Right renal pelvis (tissue), 4 donors: ENCODE data around the gene UBE2I. TPM values are rescaled to one million over a fixed set of nuclear protein-coding genes. Genes with fewer than 3 reads are reported as not detected.

ENCODE experiments used
- DNase-seq, 4 donors: peaks; one replicate each; pipeline ENCODE4 v3.0.0-alpha.2; 2013; ENCODE audit warnings: low read depth in 4 of 4, low spot score in 3 of 4, missing footprints in 1 of 4
- polyA plus RNA-seq, 4 donors: library from polyadenylated mRNA; unstranded; fragments of 120-200 nt; gene quantifications; one replicate each; pipeline ENCODE4 v1.2.1, GENCODE V29; 2013; ENCODE audit not compliant: insufficient read length in 4 of 4

UBE2I gene
- polyA plus RNA-seq, 4 donors = 169 to 186 (median 176) TPM

DNA sequence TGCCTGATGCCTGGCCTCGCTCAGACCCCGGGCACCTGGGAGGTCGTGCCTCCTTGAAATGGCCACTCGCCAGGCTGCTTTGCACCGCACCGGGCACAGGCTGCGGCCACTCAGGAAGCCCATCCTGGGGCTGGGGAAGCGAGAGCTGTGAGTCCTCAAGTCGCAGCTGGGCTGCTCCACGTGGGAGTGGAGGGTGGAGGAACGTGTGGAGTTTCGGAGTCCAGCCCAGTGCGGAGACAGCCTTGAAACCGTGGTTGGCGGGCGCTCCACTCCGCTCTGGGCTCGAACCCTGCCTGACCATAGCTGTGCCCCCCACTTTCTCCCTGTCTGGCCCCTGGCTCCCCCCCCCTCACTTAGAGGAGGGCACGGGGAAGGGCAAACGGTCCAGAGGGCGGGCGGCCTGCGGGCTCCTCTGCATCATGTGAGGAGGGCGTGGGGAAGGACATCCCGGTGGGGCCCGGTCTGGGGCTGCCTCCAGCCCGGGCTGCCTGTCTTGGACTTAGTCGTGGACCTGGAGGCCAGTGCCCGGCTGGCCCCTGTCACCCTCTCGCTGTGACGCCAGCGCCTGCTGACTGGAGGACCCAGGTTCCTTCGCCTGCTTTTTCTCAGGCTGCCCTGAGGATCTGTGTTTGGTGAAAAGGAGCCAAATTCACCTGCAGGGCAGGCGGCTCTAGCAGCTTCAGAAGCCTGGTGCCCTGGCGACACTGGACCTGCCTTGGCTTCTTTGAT is 2.5 kb downstream of the UBE2I start:
- DNase-seq = no peak

DNA sequence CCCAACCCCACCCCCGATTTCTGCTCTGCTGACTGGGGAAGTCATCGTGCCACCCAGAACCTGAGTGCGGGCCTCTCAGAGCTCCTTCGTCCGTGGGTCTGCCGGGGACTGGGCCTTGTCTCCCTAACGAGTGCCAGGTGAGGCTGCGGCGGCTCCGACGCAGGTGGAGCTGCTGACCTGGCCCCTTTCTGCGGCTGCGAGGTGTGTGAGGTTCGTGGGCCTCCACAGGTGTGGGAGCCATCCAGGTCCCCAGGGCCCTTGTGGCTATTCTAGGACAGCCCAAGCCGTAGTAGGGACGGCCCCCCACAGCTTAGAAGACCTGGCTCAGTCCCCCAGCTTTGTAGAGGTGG is 3.0 kb downstream of the UBE2I start:
- no peak for DNase-seq

DNA sequence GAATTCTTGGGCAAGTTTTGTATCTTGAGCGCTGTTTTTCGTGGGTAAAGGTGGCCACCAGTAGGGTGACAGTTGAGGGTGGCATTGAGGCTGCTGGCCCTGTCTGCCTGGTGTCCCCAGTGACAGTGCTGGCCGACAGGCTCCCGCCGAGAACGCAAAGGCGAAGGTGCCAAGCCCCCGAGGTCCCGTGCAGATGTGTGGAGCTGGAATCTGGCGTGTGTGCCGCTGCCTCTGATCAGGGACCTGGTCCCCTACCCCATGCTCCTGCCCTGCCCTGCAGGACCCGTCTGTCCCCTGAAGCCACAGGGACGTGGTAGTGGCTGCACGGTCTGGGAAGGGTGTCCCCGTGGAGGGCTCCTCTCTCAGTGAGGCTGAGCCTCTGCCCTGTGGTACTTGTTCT is 3.5 kb downstream of the UBE2I start:
- DNase-seq = no peak

GRCh38 chr16:1313721-1314369 is 4.4 kb downstream of the UBE2I start:
- no peak for DNase-seq

DNA sequence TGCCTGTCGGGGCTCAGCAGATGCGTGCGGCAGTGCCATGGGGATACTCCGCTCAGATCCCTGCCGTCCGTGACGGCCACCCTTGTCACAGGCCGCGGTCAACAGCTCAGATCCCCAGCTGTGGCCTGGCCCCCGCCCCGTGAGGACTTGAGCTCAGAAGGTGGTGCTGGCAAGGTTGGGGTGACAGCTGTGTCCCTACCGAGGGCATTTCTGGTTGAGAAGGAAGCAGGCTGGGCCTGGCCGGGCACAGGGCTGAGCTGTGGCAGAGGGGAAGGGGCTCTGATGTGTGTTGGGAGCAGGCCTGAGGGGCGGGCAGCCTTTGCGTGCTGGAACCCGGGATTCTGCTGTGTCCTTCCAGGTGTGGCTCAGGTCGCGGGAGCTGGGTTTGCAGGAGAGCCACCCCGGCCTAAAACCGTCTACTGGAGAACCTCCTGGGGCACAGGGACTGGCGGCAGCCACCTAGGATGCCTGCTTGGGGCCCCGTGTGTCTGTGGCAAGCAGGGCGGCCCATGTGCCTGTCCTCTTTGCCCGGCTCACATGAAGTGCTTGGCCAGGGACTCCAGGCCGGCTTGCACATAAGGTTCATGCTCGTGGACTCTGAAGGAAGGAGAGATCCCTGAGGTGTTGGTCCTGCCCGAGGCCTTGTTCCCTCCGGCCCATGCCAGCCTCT is 5.1 kb downstream of the UBE2I start:
- no peak for DNase-seq

DNA sequence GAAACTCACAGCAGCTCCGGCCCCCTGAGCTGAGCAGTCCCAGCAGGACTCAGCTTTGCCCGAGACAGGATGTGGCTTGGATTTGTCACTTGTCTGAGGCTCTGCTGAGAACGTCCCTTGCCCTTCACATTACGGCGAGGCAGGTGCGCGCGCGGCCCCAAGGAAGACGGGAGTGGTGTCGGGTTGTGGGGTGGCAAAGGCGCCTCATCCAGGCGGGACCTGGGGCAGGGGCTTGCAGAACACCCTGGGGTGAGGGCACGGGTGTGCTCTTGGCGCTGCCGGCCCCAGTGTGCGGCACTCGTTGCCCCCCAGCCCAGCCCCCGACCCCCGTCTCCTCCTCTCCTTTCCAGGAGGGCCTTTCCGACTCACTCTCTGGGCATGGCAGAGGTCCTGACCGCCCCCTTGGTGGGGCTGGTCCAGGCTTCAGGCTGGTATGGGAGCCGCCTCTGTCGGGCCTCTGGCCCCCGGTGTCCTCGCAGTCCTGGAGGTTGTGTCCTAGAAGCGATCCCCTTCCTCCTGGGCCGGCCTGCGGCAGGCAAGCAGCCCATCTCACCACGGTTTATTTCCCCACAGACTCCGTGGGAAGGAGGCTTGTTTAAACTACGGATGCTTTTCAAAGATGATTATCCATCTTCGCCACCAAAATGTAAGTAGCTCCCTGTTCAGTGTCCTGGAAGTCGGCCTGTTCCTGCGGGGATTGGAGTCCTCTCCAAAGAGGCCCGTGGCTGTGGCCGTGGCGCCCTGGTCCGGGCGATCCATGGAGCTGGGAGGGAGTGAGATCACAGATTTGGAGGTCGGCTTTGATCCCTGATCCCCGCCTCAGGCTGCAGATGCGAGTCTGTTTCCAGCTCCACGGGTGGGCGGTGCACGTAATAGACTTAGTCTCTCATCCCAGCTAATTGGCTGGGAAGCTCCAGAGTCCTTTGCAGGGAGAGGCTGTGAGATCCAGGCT is 5.9 kb downstream of the UBE2I start:
- no peak for DNase-seq

DNA sequence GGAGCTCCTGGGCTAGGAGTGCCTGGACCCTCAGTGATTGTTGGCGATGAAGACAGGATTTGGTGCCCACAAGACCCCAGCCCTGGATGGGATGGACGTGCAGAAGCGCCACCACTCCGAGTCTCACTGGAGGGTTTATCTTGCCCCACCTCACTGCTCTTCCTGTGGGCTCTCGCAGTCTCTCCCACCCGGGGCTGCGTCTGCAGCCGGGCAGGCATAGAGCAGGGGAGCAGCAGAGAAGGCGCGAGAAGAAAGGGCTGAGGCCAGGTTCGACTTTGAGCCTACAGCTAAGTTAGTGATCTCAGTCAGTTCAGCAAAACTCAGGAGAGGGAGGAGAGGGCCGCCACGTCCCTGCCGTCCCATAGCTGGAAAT is 6.6 kb downstream of the UBE2I start:
- DNase-seq = no peak

DNA sequence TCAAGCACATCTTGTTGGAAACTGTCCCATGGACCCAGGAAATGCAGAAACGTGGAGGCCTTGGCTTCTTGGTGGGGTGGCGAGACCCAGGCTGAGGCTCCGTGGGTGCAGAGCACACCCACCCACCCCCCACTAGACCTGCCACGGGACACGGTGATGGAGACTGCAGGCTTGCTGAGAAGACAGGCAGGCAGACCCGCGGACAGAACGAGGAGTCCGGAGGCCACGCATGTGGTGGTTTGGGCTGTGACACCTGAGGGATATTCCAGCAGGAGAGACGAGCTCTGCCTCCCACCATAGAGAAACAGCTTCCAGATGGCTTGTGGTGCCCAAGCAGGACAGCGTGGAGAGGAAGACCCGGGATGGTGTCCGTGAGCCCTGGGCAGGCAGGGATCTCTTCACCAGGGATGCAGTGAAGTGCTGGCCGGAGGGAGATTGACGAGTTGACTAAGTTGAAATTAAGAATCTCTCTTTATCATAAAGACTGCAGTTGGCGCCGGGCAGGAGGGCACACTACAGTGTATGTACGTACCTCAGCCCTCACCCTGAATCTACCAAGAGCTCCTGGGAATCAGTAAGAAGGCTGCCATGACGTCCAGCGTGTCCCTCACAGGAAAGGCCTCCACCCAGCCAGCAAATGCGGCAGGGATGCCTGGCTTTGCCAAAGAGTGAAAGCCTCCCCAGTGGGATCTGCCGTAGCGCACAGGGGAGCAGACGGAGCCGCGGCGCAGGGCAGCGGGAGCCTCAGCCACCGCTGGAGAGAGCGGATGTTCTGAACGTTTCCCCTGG is 8.2 kb downstream of the UBE2I start:
- DNase-seq = no peak

DNA sequence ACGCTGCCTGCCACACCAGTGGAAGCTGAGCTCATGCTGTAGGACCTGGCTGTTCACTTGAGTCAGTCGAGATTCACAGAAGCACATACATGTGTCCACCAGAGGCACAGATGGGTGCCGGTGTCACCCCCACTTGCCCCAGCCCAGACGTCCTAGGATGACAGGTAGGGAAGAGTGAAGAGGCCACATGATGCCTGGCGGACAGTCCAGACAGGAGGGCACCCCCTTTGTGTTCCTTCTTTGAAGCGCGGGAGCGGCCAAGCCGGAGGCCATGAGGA is 8.8 kb downstream of the UBE2I start:
- no peak for DNase-seq

GRCh38 chr16:1319041-1319440 is 9.6 kb downstream of the UBE2I start:
- DNase-seq = no peak

DNA sequence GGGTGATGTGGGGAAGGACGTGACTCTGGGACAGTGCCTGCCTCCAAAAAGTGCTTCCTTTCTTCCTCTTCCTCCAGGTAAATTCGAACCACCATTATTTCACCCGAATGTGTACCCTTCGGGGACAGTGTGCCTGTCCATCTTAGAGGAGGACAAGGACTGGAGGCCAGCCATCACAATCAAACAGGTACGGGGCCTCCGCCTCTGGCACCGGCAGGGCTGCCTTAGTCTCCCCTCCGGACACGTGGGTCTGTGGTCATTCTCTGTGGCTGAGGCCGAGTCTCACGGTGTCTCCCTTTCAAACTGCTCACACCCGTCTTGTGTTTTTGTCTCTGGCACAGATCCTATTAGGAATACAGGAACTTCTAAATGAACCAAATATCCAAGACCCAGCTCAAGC is 10.7 kb downstream of the UBE2I start:
- no peak for DNase-seq

GRCh38 chr16:1320658-1321240 is 11.3 kb downstream of the UBE2I start:
- no peak for DNase-seq

- DNase-seq = no peak
These were observed 13.0 kb downstream of the UBE2I start for GRCh38 chr16:1322407-1322806.

GRCh38 chr16:1323296-1324239 is 14.1 kb downstream of the UBE2I start:
- no peak for DNase-seq

DNA sequence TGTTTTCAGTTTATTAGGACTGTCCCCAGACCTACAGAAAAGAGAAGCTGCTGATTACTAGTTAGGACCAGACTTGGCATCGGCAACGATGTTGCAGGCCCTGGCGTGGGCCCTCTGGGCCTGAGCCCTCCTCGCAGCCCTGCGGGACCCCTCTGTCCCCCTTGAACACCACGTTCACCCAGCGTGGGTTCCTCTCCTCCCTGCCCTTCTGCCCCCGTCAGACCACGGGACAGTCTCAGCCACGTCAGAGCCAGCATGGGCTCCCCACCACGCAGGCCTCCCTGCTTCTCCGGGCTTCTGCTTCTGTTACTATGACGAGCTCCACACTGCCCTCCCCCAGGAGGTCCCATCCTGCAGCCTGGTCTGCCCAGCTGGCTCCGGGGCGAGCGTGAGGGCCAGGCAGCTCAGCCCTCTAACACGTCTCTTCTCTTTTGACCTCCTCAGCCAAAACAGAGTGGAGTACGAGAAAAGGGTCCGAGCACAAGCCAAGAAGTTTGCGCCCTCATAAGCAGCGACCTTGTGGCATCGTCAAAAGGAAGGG is 14.9 kb downstream of the UBE2I start:
- DNase-seq = no peak

DNA sequence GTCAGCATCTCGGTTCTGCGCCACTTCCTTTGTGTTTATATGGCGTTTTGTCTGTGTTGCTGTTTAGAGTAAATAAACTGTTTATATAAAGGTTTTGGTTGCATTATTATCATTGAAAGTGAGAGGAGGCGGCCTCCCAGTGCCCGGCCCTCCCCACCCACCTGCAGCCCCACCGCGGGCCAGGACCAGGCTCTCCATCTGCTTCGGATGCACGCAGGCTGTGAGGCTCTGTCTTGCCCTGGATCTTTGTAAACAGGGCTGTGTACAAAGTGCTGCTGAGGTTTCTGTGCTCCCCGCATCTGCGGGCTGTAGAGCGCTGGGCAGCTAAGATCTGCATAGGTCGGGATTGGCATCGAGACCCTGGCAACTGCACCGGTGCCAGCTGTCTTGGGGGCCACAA is 15.8 kb downstream of the UBE2I start:
- DNase-seq = no peak

- no peak for DNase-seq
These were observed 16.4 kb downstream of the UBE2I start for GRCh38 chr16:1325673-1326371.

- no peak for DNase-seq
These were observed 17.0 kb downstream of the UBE2I start for GRCh38 chr16:1326391-1326790.
